ENCODE data around the gene CD209. TPM values are rescaled to one million over a fixed set of nuclear protein-coding genes. Genes with fewer than 3 reads are reported as not detected.

Gene CD209
- total RNA-seq, 1 experiment from 2014 or later, result not detected

DNA sequence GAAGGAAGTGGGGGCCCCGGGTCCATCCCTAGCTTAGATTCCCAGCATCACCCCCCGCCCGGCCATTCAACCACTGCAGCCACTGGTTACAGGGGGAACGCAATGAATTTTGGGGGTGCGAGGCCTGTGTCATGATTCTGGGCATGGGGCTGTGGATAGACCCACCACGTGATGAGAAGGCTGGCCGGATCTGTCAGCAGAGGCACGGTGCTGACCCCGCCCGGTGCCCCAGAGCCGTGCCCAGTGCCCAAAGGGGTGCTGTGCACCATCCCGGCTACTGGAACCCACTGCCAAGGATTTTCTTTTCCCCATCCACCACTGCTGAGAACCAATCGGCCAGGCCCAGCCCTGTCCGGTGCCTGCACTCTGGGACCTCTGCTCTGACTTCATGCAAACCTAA lies 43.1 kb upstream of the CD209 start:
- Histone ChIP-seq H3K4me1 (ENCODE audit: insufficient read depth, low read length) (peaks cover 12% of the 10 kb centered on the region), H2AFZ (ENCODE audit: low read length) (no peak overlapping the region), H3K9ac (ENCODE audit: low read length) (no peak overlapping the region), H3K36me3 (ENCODE audit: low read depth, low read length) (no peaks in the 10 kb centered on the region), H3K9me3 (ENCODE audit: low read length) (no peaks in the 10 kb centered on the region), H3K9me2 (replicated peaks; ENCODE audit: low read length) (no peaks in the 10 kb centered on the region), H3K79me2 (ENCODE audit: low read length) (no peaks in the 10 kb centered on the region), H4K20me1 (ENCODE audit: low read length) (no peaks in the 10 kb centered on the region), H3K27ac (ENCODE audit: low read length) (no peak overlapping the region), H3K27me3 (ENCODE audit: low read length) (peaks cover 6% of the 10 kb centered on the region; the same call in 1 of the 2 replicates), H3K4me2 (ENCODE audit: low read length) (no peak overlapping the region), H3K4me3 (ENCODE audit: low read length) (no peak overlapping the region), H3F3A (ENCODE audit: low read length, unreplicated experiment) (no peaks in the 10 kb centered on the region)
- intact Hi-C loops (cut with micrococcal nuclease), result no loop called here
- ChIA-PET CTCF (no interaction called here), POLR2A (ENCODE audit: unreplicated experiment) (no interaction called here)
- BruUV-seq (replicated peaks), result no TSS peak
- DNase-seq (no peak), ATAC-seq (no peak)
- TF ChIP-seq EZH2phosphoT487 (IDR thresholded peaks at IDR 0.05; ENCODE audit: borderline replicate concordance, low read length) (no peak), EZH2 (IDR thresholded peaks at IDR 0.05; ENCODE audit: low read length, unreplicated experiment) (no peak)
- TF ChIP-seq, protein P1, sequence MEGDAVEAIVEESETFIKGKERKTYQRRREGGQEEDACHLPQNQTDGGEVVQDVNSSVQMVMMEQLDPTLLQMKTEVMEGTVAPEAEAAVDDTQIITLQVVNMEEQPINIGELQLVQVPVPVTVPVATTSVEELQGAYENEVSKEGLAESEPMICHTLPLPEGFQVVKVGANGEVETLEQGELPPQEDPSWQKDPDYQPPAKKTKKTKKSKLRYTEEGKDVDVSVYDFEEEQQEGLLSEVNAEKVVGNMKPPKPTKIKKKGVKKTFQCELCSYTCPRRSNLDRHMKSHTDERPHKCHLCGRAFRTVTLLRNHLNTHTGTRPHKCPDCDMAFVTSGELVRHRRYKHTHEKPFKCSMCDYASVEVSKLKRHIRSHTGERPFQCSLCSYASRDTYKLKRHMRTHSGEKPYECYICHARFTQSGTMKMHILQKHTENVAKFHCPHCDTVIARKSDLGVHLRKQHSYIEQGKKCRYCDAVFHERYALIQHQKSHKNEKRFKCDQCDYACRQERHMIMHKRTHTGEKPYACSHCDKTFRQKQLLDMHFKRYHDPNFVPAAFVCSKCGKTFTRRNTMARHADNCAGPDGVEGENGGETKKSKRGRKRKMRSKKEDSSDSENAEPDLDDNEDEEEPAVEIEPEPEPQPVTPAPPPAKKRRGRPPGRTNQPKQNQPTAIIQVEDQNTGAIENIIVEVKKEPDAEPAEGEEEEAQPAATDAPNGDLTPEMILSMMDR (conservative IDR thresholded peaks at IDR 0.05; ENCODE audit: low read depth, low read length), result no peak

DNA sequence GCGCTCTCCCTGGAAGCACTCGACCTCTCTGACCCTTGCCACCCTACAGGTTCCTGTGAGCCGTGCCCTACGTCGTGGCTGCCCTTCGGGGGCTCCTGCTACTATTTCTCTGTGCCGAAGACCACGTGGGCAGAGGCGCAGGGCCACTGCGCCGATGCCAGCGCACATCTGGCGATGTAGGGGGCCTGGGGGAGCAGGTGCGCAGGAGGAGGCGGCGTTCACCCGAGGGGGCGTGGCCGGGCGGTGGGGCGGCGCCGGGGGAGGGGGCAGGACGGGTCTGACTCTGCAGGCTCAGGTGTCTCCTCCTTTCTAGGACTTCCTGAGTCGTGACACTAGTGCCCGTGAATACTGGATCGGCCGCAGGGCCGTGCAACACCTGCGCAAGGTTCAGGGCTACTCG lies 42.1 kb upstream of the CD209 start:
- peak overlapping the region; percentile 55 for H3K4me2 ChIP-seq (ENCODE audit: low read length)

DNA sequence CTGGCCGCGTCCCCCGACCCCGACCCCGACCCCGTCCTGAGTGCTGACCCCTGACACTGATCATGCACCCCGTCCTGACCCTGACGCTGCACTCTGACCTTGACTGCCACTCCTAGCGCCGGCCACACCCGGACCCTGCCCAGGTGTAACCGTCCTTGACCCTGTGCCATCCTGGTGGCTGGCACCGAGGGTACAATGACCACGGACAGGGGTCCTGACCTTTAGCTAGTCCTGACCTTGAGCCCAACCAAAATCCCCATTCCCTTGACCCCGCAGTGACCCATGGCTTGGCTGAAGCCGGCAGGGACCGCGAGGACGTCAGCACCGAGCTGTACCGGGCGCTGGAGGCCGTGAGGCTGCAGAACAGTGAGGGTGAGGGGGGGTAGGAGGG lies 41.6 kb upstream of the CD209 start:
- ATAC-seq, result no peak
- Histone ChIP-seq H3K4me1 (ENCODE audit: insufficient read depth, low read length) (peaks cover 13% of the 10 kb centered on the region), H4K20me1 (ENCODE audit: low read length) (no peaks in the 10 kb centered on the region), H3K9me2 (replicated peaks; ENCODE audit: low read length) (no peaks in the 10 kb centered on the region), H3K4me2 (ENCODE audit: low read length) (no peak overlapping the region), H3K27me3 (ENCODE audit: low read length) (peaks cover 6% of the 10 kb centered on the region; the same call in 1 of the 2 replicates), H3K4me3 (ENCODE audit: low read length) (no peak overlapping the region), H3K79me2 (ENCODE audit: low read length) (no peaks in the 10 kb centered on the region), H3K9ac (ENCODE audit: low read length) (no peak overlapping the region), H3K36me3 (ENCODE audit: low read depth, low read length) (no peaks in the 10 kb centered on the region), H3K27ac (ENCODE audit: low read length) (no peak overlapping the region), H3F3A (ENCODE audit: low read length, unreplicated experiment) (no peaks in the 10 kb centered on the region), H3K9me3 (ENCODE audit: low read length) (no peaks in the 10 kb centered on the region), H2AFZ (ENCODE audit: low read length) (no peak overlapping the region)
- ChIA-PET CTCF (interaction anchor here (0.6 kb wide), 1 partner anchor 390 kb away, joined by 6 read pairs; no protein-coding TSS in a partner anchor), POLR2A (ENCODE audit: unreplicated experiment) (no interaction called here)
- no TSS peak for BruUV-seq (replicated peaks)
- no peak for TF ChIP-seq EZH2 (IDR thresholded peaks at IDR 0.05; ENCODE audit: low read length, unreplicated experiment)
- TF ChIP-seq, protein P1 (conservative IDR thresholded peaks at IDR 0.05; ENCODE audit: low read depth, low read length), result no peak
- TF ChIP-seq EZH2phosphoT487 (IDR thresholded peaks at IDR 0.05; ENCODE audit: borderline replicate concordance, low read length), result no peak
- intact Hi-C loops (cut with micrococcal nuclease), result no loop called here
- DNase-seq, result no peak

More for the DNA sequence above, 42.1 kb upstream of the CD209 start:
- peak overlapping the region; percentile 39; the same call in 1 of the 2 replicates for H3K4me3 ChIP-seq (ENCODE audit: low read length)
- no peaks in the 10 kb centered on the region for H3K9me3 ChIP-seq (ENCODE audit: low read length)
- H3K9ac ChIP-seq (ENCODE audit: low read length), result no peak overlapping the region
- CTCF ChIA-PET, result no interaction called here
- H4K20me1 ChIP-seq (ENCODE audit: low read length), result no peaks in the 10 kb centered on the region
- no peaks in the 10 kb centered on the region for H3K9me2 ChIP-seq (replicated peaks; ENCODE audit: low read length)
- BruUV-seq (replicated peaks), result no TSS peak
- no peaks in the 10 kb centered on the region for H3K79me2 ChIP-seq (ENCODE audit: low read length)
- TF ChIP-seq EZH2 (IDR thresholded peaks at IDR 0.05; ENCODE audit: low read length, unreplicated experiment) (no peak), EZH2phosphoT487 (IDR thresholded peaks at IDR 0.05; ENCODE audit: borderline replicate concordance, low read length) (no peak)
- TF ChIP-seq, protein P1 (conservative IDR thresholded peaks at IDR 0.05; ENCODE audit: low read depth, low read length), result no peak
- H3K36me3 ChIP-seq (ENCODE audit: low read depth, low read length), result no peaks in the 10 kb centered on the region
- POLR2A ChIA-PET (ENCODE audit: unreplicated experiment), result no interaction called here
- H3K4me1 ChIP-seq (ENCODE audit: insufficient read depth, low read length), result peaks cover 11% of the 10 kb centered on the region
- H2AFZ ChIP-seq (ENCODE audit: low read length), result no peak overlapping the region
- no peak overlapping the region for H3K27ac ChIP-seq (ENCODE audit: low read length)
- DNase-seq (no peak), ATAC-seq (peak; percentile 50)
- intact Hi-C loops (cut with micrococcal nuclease), result no loop called here
- no peaks in the 10 kb centered on the region for H3F3A ChIP-seq (ENCODE audit: low read length, unreplicated experiment)
- peaks cover 6% of the 10 kb centered on the region; the same call in 1 of the 2 replicates for H3K27me3 ChIP-seq (ENCODE audit: low read length)
